GM18498 (cell line): ENCODE results near the gene BBOX1.
"Not testable (repeated sequence)": the region's sequence is repeated elsewhere in the genome, so short reads cannot be mapped to it uniquely, and the experiment has no call there.

Experiments
- ATAC-seq: cut with Tn5 transposase; IDR thresholded peaks from one replicate; pipeline ENCODE4 v1.9.1; 2021; ENCODE audit warnings: mild to moderate bottlenecking, moderate library complexity; ENCODE audit not compliant: unreplicated experiment

The BBOX1 gene

GRCh38 chr11:27122001-27122400, 81.4 kb downstream of the BBOX1 start:
- no peak for ATAC-seq

- no peak for ATAC-seq
Observed at GRCh38 chr11:27124514-27125264, 84.1 kb downstream of the BBOX1 start.

- no peak for ATAC-seq
Observed at GRCh38 chr11:27129686-27130085, 89.1 kb downstream of the BBOX1 start.

GRCh38 chr11:27130806-27131205, 90.2 kb downstream of the BBOX1 start:
- no peak for ATAC-seq

- ATAC-seq, result not testable (repeated sequence)
Observed at GRCh38 chr11:27135924-27136329, 95.3 kb downstream of the BBOX1 start.

- ATAC-seq, result no peak
Observed at GRCh38 chr11:27138716-27139115, 98.1 kb downstream of the BBOX1 start.

GRCh38 chr11:27139742-27140367, 99.2 kb downstream of the BBOX1 start:
- ATAC-seq, result no peak

- no peak for ATAC-seq
Observed at GRCh38 chr11:27141576-27141975, 101.0 kb downstream of the BBOX1 start.

GRCh38 chr11:27147916-27148315, 107.3 kb downstream of the BBOX1 start:
- ATAC-seq, result no peak

- ATAC-seq, result no peak
Observed at GRCh38 chr11:27148506-27148905, 107.9 kb downstream of the BBOX1 start.

- no peak for ATAC-seq
Observed at GRCh38 chr11:27150098-27150497, 109.5 kb downstream of the BBOX1 start.

GRCh38 chr11:27153136-27153535, 112.5 kb downstream of the BBOX1 start:
- no peak for ATAC-seq

- ATAC-seq, result no peak
Observed at GRCh38 chr11:27158456-27159334, 118.1 kb downstream of the BBOX1 start.

- ATAC-seq, result no peak
Observed at GRCh38 chr11:27159335-27159679, 118.7 kb downstream of the BBOX1 start.

GRCh38 chr11:27161071-27161470, 120.5 kb downstream of the BBOX1 start:
- ATAC-seq, result no peak

GRCh38 chr11:27162237-27162636, 121.6 kb downstream of the BBOX1 start:
- ATAC-seq, result no peak

GRCh38 chr11:27166130-27166529, 125.5 kb downstream of the BBOX1 start:
- ATAC-seq, result no peak

- no peak for ATAC-seq
Observed at GRCh38 chr11:27171376-27171958, 130.9 kb downstream of the BBOX1 start.

GRCh38 chr11:27173545-27173944, 132.9 kb downstream of the BBOX1 start:
- ATAC-seq, result no peak

GRCh38 chr11:27174021-27174420, 133.4 kb downstream of the BBOX1 start:
- ATAC-seq, result no peak

- ATAC-seq, result no peak
Observed at GRCh38 chr11:27174672-27175210, 134.1 kb downstream of the BBOX1 start.
